KMS-11 (cell line): Measurements from ENCODE around the gene ICAM1.
A peak's percentile ranks its signal among the peaks of the same experiment; 100 is the strongest.

Experiments used
- H2AFZ ChIP-seq: fragments of 200-600 bp; sonication (generic); 2 replicates; pipeline ENCODE4 v1.6.1; 2016; ENCODE audit warnings: antibody characterized with exemption, mixed run types, low read depth
- H3K27ac ChIP-seq: fragments of 200-600 bp; sonication (generic); 2 replicates; pipeline ENCODE4 v1.6.1; 2016; ENCODE audit warnings: mild to moderate bottlenecking, mixed run types
- H3K27me3 ChIP-seq: fragments of 200-600 bp; sonication (generic); 2 replicates; pipeline ENCODE4 v1.6.1; 2017; ENCODE audit warnings: mild to moderate bottlenecking, low read depth, mixed run types, moderate library complexity; ENCODE audit not compliant: insufficient read depth
- H3K36me3 ChIP-seq: fragments of 200-600 bp; sonication (generic); 2 replicates; pipeline ENCODE4 v1.6.1; 2017; ENCODE audit warnings: mild to moderate bottlenecking, mixed run types; ENCODE audit not compliant: insufficient read depth
- H3K4me1 ChIP-seq: fragments of 200-600 bp; sonication (generic); 2 replicates; pipeline ENCODE4 v1.6.1; 2016; ENCODE audit warnings: mild to moderate bottlenecking, low read depth, mixed run types; ENCODE audit not compliant: poor library complexity, severe bottlenecking
- H3K4me2 ChIP-seq: fragments of 200-600 bp; sonication (generic); 2 replicates; pipeline ENCODE4 v1.7.0; 2016; ENCODE audit warnings: mild to moderate bottlenecking, mixed run types
- H3K4me3 ChIP-seq: fragments of 200-600 bp; sonication (generic); IDR thresholded peaks from 2 replicates; pipeline ENCODE4 v1.6.1; 2017; ENCODE audit warnings: low read depth, low read length, mixed read lengths; ENCODE audit not compliant: insufficient read depth
- H3K79me2 ChIP-seq: fragments of 200-600 bp; sonication (generic); 2 replicates; pipeline ENCODE4 v1.6.1; 2016; ENCODE audit warnings: low read depth, mixed run types; ENCODE audit not compliant: insufficient read depth
- H3K9ac ChIP-seq: fragments of 200-600 bp; sonication (generic); 2 replicates; pipeline ENCODE4 v1.6.1; 2016; ENCODE audit warnings: mild to moderate bottlenecking, mixed run types
- H4K20me1 ChIP-seq: fragments of 200-600 bp; sonication (generic); 2 replicates; pipeline ENCODE4 v1.6.1; 2016; ENCODE audit warnings: mild to moderate bottlenecking, mixed run types; ENCODE audit not compliant: insufficient read depth
- TF ChIP-seq, protein P1 (sequence below): fragments of 200-600 bp; sonication (generic); conservative IDR thresholded peaks from 2 replicates; pipeline ENCODE4 v1.6.1; 2017; ENCODE audit warnings: low read depth, mild to moderate bottlenecking, antibody characterized with exemption, low read length, moderate library complexity, mixed read lengths

Gene ICAM1

DNA sequence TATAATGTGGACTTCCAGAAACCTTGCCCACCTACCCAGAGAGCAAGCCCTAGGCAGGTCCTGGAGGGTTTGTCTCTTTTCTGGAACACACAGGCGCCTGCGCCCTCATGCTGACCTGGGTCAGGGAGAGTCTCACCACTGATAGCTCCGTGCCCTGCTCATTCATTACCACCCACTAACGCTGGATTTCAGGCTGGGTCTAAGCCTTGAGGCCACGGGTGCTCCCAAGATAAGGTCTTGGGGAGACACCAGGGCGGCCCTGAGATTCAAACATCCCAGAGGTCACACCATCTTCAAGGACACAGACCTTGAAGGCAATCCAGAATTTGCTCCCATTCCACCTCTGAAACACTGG is 44.9 kb upstream of the ICAM1 start:
- Histone ChIP-seq H3K4me3 (no peak overlapping the region), H3K27me3 (no peaks in the 10 kb centered on the region), H3K4me1 (peaks cover 75% of the 10 kb centered on the region), H3K27ac (no peak overlapping the region; the same call in 1 of the 2 replicates), H4K20me1 (no peaks in the 10 kb centered on the region), H2AFZ (no peak overlapping the region), H3K4me2 (no peak overlapping the region), H3K36me3 (no peaks in the 10 kb centered on the region), H3K9ac (no peak overlapping the region), H3K79me2 (peaks cover 40% of the 10 kb centered on the region)
- TF ChIP-seq, protein P1, sequence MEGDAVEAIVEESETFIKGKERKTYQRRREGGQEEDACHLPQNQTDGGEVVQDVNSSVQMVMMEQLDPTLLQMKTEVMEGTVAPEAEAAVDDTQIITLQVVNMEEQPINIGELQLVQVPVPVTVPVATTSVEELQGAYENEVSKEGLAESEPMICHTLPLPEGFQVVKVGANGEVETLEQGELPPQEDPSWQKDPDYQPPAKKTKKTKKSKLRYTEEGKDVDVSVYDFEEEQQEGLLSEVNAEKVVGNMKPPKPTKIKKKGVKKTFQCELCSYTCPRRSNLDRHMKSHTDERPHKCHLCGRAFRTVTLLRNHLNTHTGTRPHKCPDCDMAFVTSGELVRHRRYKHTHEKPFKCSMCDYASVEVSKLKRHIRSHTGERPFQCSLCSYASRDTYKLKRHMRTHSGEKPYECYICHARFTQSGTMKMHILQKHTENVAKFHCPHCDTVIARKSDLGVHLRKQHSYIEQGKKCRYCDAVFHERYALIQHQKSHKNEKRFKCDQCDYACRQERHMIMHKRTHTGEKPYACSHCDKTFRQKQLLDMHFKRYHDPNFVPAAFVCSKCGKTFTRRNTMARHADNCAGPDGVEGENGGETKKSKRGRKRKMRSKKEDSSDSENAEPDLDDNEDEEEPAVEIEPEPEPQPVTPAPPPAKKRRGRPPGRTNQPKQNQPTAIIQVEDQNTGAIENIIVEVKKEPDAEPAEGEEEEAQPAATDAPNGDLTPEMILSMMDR: no peak

DNA sequence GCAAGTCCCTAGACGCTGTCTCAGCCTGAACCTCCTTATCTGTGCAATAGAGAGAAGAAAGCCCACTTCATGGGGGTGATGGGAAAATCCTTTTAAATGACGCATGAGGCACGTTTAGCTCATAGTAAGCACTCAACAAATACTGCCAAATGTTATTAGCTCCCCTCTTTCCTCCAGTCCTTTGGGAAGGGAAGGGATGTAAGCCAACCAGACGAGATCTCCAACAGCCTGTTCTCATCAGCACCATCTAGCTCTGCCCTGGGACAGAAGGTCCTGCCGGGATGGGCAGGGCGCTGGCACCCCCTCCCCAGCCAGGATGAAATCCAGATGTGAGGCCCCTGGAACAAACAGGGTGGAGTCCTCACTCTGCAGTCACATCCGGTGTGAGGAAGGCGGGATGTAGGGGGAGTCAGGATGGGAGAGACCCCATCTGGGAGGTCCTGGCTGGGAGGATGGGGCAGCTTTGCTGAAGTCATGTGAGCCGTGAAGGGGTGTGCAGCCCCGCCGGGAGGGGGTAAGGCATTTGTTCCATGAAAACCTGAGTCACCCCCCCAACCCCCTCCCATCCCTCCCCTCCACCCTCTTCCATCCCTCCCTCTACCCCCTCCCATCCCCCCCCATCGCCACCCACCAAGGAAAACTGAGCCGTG is 44.4 kb upstream of the ICAM1 start:
- H3K4me1 ChIP-seq: peaks cover 72% of the 10 kb centered on the region
- H4K20me1 ChIP-seq: no peaks in the 10 kb centered on the region
- TF ChIP-seq, protein P1: no peak
- H3K79me2 ChIP-seq: peaks cover 38% of the 10 kb centered on the region
- H3K27ac ChIP-seq: no peak overlapping the region
- no peaks in the 10 kb centered on the region for H3K27me3 ChIP-seq
- H2AFZ ChIP-seq: no peak overlapping the region
- H3K4me2 ChIP-seq: no peak overlapping the region
- H3K9ac ChIP-seq: no peak overlapping the region
- H3K4me3 ChIP-seq: no peak overlapping the region
- H3K36me3 ChIP-seq: no peaks in the 10 kb centered on the region

DNA sequence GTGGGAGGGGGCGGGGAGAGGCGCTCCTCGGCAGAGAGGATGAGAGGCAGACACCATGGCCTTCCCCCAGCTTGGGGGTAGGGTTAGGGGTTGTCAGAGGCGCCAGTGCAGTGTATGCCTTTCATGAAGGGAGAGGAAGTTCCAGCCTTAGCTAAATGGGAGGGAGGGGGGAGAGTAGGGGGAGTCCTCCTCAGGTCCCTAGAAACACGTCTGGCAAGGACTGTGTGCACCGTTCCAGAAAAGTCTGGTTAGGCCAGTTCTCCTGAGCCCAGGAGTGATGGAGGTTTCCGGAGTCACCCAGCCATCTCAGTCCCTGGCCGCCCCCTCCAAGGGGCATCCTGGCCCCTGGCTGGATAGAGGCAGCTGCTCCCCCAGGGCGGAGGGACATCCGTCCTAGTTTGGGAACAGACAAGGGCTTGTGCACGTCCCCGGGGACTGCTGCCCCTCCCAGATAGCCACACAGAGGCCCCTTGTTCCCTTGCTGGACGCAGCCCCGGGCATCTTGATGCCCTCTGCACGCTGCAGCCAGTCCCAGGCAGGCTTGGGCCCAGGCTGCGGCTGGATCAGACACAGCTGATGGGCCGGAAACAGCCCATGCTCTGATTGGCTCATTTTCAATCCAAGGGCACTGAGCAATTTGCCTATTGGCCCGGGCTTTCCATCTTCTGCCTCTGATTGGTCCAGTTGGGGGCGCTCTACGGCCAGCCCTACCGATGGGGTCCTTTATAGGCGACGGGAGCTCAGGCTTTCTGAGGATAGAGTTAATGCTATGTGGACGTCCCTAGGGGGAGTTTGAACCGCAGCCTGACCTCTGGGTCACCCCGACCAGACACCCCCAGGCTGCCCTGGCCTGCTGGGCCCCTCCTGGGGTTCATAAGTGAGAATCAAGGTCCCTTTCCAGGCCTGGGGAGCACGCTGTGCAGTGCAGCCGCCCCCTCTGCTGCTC is 43.6 kb upstream of the ICAM1 start:
- H3K79me2 ChIP-seq: peaks cover 38% of the 10 kb centered on the region
- no peak overlapping the region for H3K4me3 ChIP-seq
- H3K36me3 ChIP-seq: no peaks in the 10 kb centered on the region
- no peak overlapping the region for H3K9ac ChIP-seq
- H3K27ac ChIP-seq: no peak overlapping the region
- TF ChIP-seq, protein P1: peak; percentile 27; the same call in 1 of the 2 replicates
- no peak overlapping the region for H3K4me2 ChIP-seq
- peaks cover 72% of the 10 kb centered on the region for H3K4me1 ChIP-seq
- no peaks in the 10 kb centered on the region for H3K27me3 ChIP-seq
- H2AFZ ChIP-seq: no peak overlapping the region
- H4K20me1 ChIP-seq: no peaks in the 10 kb centered on the region

DNA sequence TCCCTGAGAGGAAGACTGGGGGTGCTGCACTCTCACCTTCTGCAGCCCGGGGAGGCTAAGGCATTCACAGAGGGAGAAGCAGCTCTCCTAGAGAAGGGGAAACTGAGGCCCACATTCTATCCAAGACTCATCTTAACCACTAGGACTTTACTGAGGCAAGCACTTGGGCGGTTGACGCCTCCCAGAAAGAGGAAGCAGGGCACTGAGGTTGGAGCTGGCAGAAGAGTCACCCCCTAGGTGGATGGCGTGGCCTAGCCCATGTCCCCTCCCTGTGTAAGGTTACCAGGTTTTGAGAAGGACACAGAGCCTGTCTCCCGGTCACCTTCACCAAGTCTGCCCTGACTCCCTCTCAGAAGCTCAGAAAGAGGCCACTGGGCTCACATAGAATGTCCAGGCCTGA is 42.5 kb upstream of the ICAM1 start:
- H3K4me2 ChIP-seq: no peak overlapping the region
- no peak overlapping the region for H3K27ac ChIP-seq

More for the DNA sequence above, 42.5 kb upstream of the ICAM1 start:
- no peaks in the 10 kb centered on the region for H3K36me3 ChIP-seq
- H3K79me2 ChIP-seq: peaks cover 38% of the 10 kb centered on the region
- peaks cover 69% of the 10 kb centered on the region for H3K4me1 ChIP-seq
- H3K27me3 ChIP-seq: no peaks in the 10 kb centered on the region
- no peak overlapping the region for H2AFZ ChIP-seq
- H4K20me1 ChIP-seq: no peaks in the 10 kb centered on the region
- TF ChIP-seq, protein P1: no peak
- H3K9ac ChIP-seq: no peak overlapping the region
- no peak overlapping the region for H3K4me3 ChIP-seq
